ENCODE measurements around the gene SMIM10.

The SMIM10 gene

DNA sequence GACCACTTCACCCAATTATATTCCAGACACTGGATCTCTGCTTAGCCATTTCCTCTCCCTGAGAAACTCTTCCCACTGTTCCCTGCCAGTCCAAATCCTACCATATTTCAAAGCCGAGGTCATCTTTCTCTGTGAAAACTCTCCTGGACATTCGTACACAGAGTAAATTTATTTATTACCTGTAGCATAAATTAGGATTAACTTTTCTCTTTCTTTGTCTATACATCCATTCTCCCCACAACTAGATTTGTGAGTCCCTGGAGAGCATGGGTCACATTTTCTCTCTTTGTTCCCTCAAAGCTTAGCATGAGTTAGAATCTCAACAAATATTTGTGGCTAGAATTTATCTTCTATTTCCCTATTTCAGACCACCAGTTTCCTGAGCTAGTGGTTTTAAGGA is 27.8 kb upstream of the SMIM10 start:
- TF ChIP-seq RAD21 (IDR thresholded peaks at IDR 0.05; ENCODE audit: low read depth) (no peak), ZBTB7A (IDR thresholded peaks at IDR 0.05; ENCODE audit: low read depth) (no peak), TAF1 (IDR thresholded peaks at IDR 0.05; ENCODE audit: low read depth) (no peak), CREB1 (IDR thresholded peaks at IDR 0.05; ENCODE audit: low read depth) (no peak), FOXM1 (IDR thresholded peaks at IDR 0.05; ENCODE audit: borderline replicate concordance, low read depth) (no peak), NFIC (IDR thresholded peaks at IDR 0.05) (no peak), TCF12 (IDR thresholded peaks at IDR 0.05; ENCODE audit: low read depth) (no peak), CEBPB (IDR thresholded peaks at IDR 0.05) (no peak), TEAD4 (IDR thresholded peaks at IDR 0.05) (no peak)
- TF ChIP-seq, protein P1, sequence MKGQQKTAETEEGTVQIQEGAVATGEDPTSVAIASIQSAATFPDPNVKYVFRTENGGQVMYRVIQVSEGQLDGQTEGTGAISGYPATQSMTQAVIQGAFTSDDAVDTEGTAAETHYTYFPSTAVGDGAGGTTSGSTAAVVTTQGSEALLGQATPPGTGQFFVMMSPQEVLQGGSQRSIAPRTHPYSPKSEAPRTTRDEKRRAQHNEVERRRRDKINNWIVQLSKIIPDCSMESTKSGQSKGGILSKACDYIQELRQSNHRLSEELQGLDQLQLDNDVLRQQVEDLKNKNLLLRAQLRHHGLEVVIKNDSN (IDR thresholded peaks at IDR 0.05): no peak
- TF ChIP-seq, protein P2, sequence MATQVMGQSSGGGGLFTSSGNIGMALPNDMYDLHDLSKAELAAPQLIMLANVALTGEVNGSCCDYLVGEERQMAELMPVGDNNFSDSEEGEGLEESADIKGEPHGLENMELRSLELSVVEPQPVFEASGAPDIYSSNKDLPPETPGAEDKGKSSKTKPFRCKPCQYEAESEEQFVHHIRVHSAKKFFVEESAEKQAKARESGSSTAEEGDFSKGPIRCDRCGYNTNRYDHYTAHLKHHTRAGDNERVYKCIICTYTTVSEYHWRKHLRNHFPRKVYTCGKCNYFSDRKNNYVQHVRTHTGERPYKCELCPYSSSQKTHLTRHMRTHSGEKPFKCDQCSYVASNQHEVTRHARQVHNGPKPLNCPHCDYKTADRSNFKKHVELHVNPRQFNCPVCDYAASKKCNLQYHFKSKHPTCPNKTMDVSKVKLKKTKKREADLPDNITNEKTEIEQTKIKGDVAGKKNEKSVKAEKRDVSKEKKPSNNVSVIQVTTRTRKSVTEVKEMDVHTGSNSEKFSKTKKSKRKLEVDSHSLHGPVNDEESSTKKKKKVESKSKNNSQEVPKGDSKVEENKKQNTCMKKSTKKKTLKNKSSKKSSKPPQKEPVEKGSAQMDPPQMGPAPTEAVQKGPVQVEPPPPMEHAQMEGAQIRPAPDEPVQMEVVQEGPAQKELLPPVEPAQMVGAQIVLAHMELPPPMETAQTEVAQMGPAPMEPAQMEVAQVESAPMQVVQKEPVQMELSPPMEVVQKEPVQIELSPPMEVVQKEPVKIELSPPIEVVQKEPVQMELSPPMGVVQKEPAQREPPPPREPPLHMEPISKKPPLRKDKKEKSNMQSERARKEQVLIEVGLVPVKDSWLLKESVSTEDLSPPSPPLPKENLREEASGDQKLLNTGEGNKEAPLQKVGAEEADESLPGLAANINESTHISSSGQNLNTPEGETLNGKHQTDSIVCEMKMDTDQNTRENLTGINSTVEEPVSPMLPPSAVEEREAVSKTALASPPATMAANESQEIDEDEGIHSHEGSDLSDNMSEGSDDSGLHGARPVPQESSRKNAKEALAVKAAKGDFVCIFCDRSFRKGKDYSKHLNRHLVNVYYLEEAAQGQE (IDR thresholded peaks at IDR 0.05; ENCODE audit: low read depth): no peak
- TF ChIP-seq, protein P3, sequence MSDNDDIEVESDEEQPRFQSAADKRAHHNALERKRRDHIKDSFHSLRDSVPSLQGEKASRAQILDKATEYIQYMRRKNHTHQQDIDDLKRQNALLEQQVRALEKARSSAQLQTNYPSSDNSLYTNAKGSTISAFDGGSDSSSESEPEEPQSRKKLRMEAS (IDR thresholded peaks at IDR 0.05): no peak

DNA sequence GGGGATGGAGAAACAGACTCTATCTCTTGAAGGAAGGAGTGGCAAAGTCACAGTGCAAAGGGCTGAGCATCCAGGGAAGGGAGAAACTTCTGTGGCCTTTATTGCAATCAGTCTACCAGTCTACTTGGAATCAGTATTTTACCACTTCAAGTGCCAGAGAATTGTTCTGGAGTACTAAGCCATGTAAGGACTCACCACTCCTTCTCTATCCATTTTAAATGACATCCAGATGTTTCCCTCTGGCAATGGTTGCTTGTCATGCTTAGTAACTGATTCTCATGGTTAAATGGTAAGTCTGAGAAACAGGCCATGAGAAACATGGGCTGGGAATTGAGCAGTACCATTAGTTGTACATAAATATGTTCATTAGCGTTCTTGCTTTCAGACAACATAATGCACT is 21.1 kb upstream of the SMIM10 start:
- TF ChIP-seq TAF1 (IDR thresholded peaks at IDR 0.05; ENCODE audit: low read depth): no peak

DNA sequence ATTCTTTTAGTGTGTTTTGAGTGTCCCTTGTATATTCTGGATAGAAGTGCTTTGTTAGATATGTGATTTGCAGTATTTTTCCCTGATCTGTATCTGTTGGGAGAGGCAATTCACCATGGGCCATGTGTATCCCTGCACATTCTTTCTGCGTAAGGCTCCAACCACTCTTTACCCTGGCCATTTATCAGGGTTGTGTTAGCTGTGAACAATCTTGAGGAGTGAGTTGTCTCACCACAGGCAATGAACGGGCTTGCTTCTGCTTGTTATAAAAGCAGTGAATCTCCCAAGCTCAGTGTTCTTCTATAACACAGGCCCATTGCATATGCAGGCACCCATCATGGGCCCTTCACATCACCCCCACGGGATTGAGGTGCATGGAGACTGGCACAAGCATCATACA is 18.9 kb upstream of the SMIM10 start:
- TF ChIP-seq NFIC (IDR thresholded peaks at IDR 0.05): no peak
- TF ChIP-seq, protein P1 (IDR thresholded peaks at IDR 0.05): no peak
- no peak for TF ChIP-seq ZBTB7A (IDR thresholded peaks at IDR 0.05; ENCODE audit: low read depth)
- no peak for TF ChIP-seq YY1 (IDR thresholded peaks at IDR 0.05; ENCODE audit: low read depth)
- TF ChIP-seq, protein P3 (IDR thresholded peaks at IDR 0.05): no peak
- TF ChIP-seq TEAD4 (IDR thresholded peaks at IDR 0.05): no peak
- no peak for TF ChIP-seq CEBPB (IDR thresholded peaks at IDR 0.05)
- no peak for TF ChIP-seq RAD21 (IDR thresholded peaks at IDR 0.05; ENCODE audit: low read depth)
- TF ChIP-seq FOXM1 (IDR thresholded peaks at IDR 0.05; ENCODE audit: borderline replicate concordance, low read depth): no peak
- no peak for TF ChIP-seq TAF1 (IDR thresholded peaks at IDR 0.05; ENCODE audit: low read depth)
- TF ChIP-seq, protein P2 (IDR thresholded peaks at IDR 0.05; ENCODE audit: low read depth): no peak
- no peak for TF ChIP-seq CREB1 (IDR thresholded peaks at IDR 0.05; ENCODE audit: low read depth)
- no peak for TF ChIP-seq EGR1 (IDR thresholded peaks at IDR 0.05)
- TF ChIP-seq TCF12 (IDR thresholded peaks at IDR 0.05; ENCODE audit: low read depth): no peak
- no peak for TF ChIP-seq EP300 (IDR thresholded peaks at IDR 0.05; ENCODE audit: borderline replicate concordance)

DNA sequence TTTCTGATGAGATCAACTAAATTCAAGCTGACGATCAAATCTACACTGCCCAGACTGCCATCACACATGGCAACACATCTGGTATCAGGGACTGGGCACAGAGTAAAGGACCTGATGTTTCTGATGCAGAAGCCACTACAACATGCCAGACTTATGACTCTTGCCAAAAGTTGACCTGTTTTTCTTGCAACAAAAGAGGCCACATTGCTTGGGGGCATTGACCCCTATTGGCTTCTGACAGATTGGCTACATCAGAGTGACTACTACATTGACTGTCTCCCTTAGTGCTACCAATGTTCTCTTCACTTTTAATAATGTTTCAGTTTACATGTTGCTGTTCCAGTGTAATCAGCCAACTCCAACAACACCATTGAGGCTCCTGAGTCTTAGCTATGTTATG is 15.3 kb upstream of the SMIM10 start:
- TF ChIP-seq TAF1 (IDR thresholded peaks at IDR 0.05; ENCODE audit: low read depth) (no peak), CEBPB (IDR thresholded peaks at IDR 0.05) (no peak), ZBTB7A (IDR thresholded peaks at IDR 0.05; ENCODE audit: low read depth) (no peak), TCF12 (IDR thresholded peaks at IDR 0.05; ENCODE audit: low read depth) (no peak), TEAD4 (IDR thresholded peaks at IDR 0.05) (no peak)
- TF ChIP-seq, protein P3 (IDR thresholded peaks at IDR 0.05): no peak

DNA sequence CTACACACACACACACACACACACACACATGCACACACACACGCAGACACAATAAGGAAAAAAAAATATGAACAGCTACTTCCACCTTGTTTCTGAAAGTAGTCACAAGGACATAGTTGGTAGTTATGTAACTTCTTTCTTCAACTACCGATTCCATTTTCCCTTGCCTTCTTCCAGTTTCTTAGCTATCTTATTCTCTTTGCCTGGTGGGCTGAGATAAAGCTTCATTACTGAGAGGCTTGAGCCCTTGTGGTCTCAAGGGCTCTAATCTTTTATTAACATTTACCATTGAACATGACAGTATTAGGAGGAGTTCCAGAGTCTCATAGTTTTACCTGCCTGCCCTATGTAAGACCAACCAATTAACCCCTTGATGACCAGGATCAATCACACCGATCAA is 8.9 kb upstream of the SMIM10 start:
- TF ChIP-seq EGR1 (IDR thresholded peaks at IDR 0.05) (no peak), RAD21 (IDR thresholded peaks at IDR 0.05; ENCODE audit: low read depth) (no peak), YY1 (IDR thresholded peaks at IDR 0.05; ENCODE audit: low read depth) (no peak), EP300 (IDR thresholded peaks at IDR 0.05; ENCODE audit: borderline replicate concordance) (no peak), CREB1 (IDR thresholded peaks at IDR 0.05; ENCODE audit: low read depth) (no peak), TAF1 (IDR thresholded peaks at IDR 0.05; ENCODE audit: low read depth) (no peak), ZBTB7A (IDR thresholded peaks at IDR 0.05; ENCODE audit: low read depth) (no peak), FOXM1 (IDR thresholded peaks at IDR 0.05; ENCODE audit: borderline replicate concordance, low read depth) (no peak), CEBPB (IDR thresholded peaks at IDR 0.05) (no peak), TCF12 (IDR thresholded peaks at IDR 0.05; ENCODE audit: low read depth) (no peak), NFIC (IDR thresholded peaks at IDR 0.05) (no peak), TEAD4 (IDR thresholded peaks at IDR 0.05) (no peak)
- TF ChIP-seq, protein P1 (IDR thresholded peaks at IDR 0.05): no peak
- TF ChIP-seq, protein P3 (IDR thresholded peaks at IDR 0.05): no peak
- TF ChIP-seq, protein P2 (IDR thresholded peaks at IDR 0.05; ENCODE audit: low read depth): no peak
